HG03108 (cell line): ENCODE measurements around the gene BAMBI.

ENCODE experiments used
- ATAC-seq: cut with Tn5 transposase; IDR thresholded peaks from one replicate; pipeline ENCODE4 v1.9.1; 2021; ENCODE audit warnings: moderate library complexity; ENCODE audit not compliant: unreplicated experiment

BAMBI gene

GRCh38 chr10:28674782-28675181 is 2.5 kb upstream of the BAMBI start:
- no peak for ATAC-seq

GRCh38 chr10:28676326-28676967 is 874 bp upstream of the BAMBI start:
- ATAC-seq = no peak

- ATAC-seq = no peak
These were observed 766 bp downstream of the BAMBI start for GRCh38 chr10:28677888-28678686.

- ATAC-seq = no peak
These were observed 1.6 kb downstream of the BAMBI start for GRCh38 chr10:28678687-28679457.

- ATAC-seq = no peak
These were observed 2.4 kb downstream of the BAMBI start for GRCh38 chr10:28679581-28680357.

DNA sequence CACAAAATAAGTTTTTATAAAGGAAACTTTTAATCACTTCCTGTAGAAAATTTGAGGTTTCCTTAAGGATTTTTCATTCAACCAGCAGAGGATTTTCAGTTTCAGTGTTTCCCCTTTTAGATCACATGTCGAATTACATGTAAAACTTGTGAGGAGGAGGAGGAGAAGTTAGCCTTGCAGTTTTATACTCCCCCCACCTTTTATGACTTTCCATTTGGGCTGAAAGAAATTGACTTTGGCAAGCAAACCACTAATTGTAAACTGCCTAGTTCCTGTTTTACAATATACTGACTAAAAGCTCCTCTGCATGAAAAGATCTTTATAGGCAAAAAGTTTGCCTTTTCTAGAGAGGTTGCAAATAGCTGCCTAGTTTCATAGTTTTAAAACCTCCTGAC is 3.0 kb downstream of the BAMBI start:
- no peak for ATAC-seq

- no peak for ATAC-seq
These were observed 4.0 kb downstream of the BAMBI start for GRCh38 chr10:28681291-28681763.

GRCh38 chr10:28681928-28682750 is 4.8 kb downstream of the BAMBI start:
- ATAC-seq = no peak

GRCh38 chr10:28684157-28684985 is 7.0 kb downstream of the BAMBI start:
- ATAC-seq = no peak

DNA sequence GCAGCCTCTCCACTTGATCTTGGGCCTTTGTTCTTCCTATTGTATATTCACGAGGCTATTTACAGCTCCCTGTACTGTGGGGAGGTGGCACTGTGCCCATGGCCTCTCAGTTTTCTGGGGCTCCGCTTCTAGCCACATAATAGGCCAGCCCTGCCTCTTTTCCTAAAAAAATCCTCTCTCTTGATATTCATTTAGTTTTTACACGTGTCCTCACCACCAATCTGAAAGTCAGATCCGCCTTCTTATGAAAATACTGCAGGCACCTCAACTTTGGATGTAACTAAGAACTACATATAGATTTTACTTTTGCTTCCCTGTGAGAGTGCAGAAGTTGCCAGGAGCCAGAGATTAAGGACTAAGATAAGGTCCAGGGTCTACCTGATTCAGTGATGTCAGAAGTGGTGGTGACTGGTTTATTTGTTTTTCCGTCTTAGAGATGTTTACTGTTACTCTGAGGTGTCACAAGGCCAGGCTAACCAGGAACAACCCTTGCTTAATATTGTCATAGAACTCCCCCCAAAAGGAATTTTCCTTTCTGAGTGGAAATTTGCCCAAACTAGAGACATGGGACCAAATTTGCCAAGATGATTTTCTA is 7.8 kb downstream of the BAMBI start:
- no peak for ATAC-seq

- no peak for ATAC-seq
These were observed 8.4 kb downstream of the BAMBI start for GRCh38 chr10:28685717-28686116.

- no peak for ATAC-seq
These were observed 9.7 kb downstream of the BAMBI start for GRCh38 chr10:28686835-28687682.

GRCh38 chr10:28687683-28688001 is 10.3 kb downstream of the BAMBI start:
- no peak for ATAC-seq

- no peak for ATAC-seq
These were observed 13.2 kb downstream of the BAMBI start for GRCh38 chr10:28690545-28690944.

GRCh38 chr10:28691187-28691694 is 13.9 kb downstream of the BAMBI start:
- no peak for ATAC-seq

GRCh38 chr10:28692050-28692449 is 14.7 kb downstream of the BAMBI start:
- ATAC-seq = no peak

DNA sequence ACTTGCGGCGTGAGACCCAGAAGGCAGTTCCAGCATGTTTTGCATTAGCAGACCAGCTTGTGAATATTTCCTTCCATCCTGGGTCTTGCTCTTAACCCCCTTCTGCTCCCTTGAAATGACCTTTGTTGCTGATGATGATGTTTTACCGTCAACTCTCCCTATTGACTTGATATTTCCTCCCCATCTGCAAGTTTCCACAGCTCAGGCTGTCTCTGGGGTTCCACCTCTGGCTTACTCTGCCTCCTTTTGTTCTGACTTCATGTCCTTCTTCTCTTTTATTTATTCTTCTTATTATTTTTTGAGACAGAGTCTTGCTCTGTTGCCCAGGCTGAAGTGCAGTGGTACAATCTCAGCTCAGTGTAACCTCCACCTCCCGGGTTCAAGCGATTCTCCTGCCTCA is 17.2 kb downstream of the BAMBI start:
- ATAC-seq = no peak

DNA sequence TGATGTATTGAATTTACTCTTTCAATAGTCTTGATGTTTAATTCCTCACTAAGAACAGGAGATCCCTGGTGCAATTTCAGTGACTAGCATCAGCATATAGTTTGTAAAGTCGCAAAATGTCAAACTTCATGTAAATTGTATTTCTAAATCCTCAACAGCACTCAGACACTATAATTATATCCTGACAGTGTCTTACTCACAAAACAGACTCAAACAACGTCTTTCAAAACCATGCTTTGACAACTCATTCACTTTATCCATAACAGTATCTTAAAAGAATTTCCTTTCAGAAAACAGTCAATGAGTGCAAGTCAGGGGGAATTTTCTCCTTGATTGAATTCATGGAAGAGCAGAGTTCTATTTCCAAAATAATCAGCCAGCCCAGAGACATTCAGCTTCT is 20.8 kb downstream of the BAMBI start:
- ATAC-seq = no peak
